Keratinocyte (primary cell): Measurements from ENCODE around the gene ITGB1BP1. TPM values are rescaled to one million over a fixed set of nuclear protein-coding genes. Genes with fewer than 3 reads are reported as not detected.

Experiments
- DNase-seq: peaks from one replicate; pipeline ENCODE4 v3.0.0-alpha.2; 2011; ENCODE audit warnings: low read depth, missing footprints, low spot score
- FAIRE-seq: peaks from 2 replicates; lab custom pipeline; 2011; peaks lifted over from hg19 to GRCh38; lab: Jason Lieb, UNC
- H2AFZ ChIP-seq: 2 replicates; pipeline ENCODE4 v1.6.0; 2012; ENCODE audit warnings: low read length, control low read depth, inconsistent platforms; ENCODE audit not compliant: control insufficient read depth
- H3K27ac ChIP-seq: 2 replicates; pipeline ENCODE4 v1.5.1; 2011; ENCODE audit warnings: low read length; ENCODE audit not compliant: control insufficient read depth, insufficient read depth
- H3K27me3 ChIP-seq: 3 replicates; pipeline ENCODE4 v1.6.0; 2011; ENCODE audit warnings: low read length; ENCODE audit not compliant: control insufficient read depth, insufficient read depth; ENCODE audit errors: extremely low read depth
- H3K36me3 ChIP-seq, 2 experiments: 2 replicates in 1 of 2; 3 replicates in 1 of 2; pipeline ENCODE4 v1.5.1; 2011; ENCODE audit warnings: low read length in 2 of 2, mild to moderate bottlenecking in 1 of 2; ENCODE audit not compliant: control insufficient read depth in 2 of 2, insufficient read depth in 2 of 2; ENCODE audit errors: extremely low read depth in 1 of 2
- H3K4me1 ChIP-seq: 3 replicates; pipeline ENCODE4 v1.5.1; 2011; ENCODE audit warnings: low read length; ENCODE audit not compliant: control insufficient read depth, insufficient read depth; ENCODE audit errors: extremely low read depth
- H3K4me2 ChIP-seq: 3 replicates; pipeline ENCODE4 v1.6.0; 2011; ENCODE audit warnings: low read depth, low read length; ENCODE audit not compliant: control insufficient read depth, insufficient read depth; ENCODE audit errors: extremely low read depth
- H3K4me3 ChIP-seq, 3 experiments: fragments of 200-600 bp in 1 of 3; sonication (generic) in 1 of 3; 2 replicates in 2 of 3; 3 replicates in 1 of 3; pipeline ENCODE4 v1.5.1; 2011 to 2016; ENCODE audit warnings: low read length in 3 of 3, mild to moderate bottlenecking in 3 of 3, control low read depth in 2 of 3, inconsistent platforms in 1 of 3, low read depth in 1 of 3, mixed read lengths in 1 of 3, mixed run types in 1 of 3, moderate library complexity in 1 of 3; ENCODE audit not compliant: control insufficient read depth in 2 of 3, insufficient read depth in 2 of 3; ENCODE audit errors: extremely low read depth in 1 of 3
- H3K79me2 ChIP-seq: 2 replicates; pipeline ENCODE4 v1.6.0; 2012; ENCODE audit warnings: low read length; ENCODE audit not compliant: control insufficient read depth, insufficient read depth
- H3K9ac ChIP-seq: 3 replicates; pipeline ENCODE4 v1.6.0; 2011; ENCODE audit warnings: low read length; ENCODE audit not compliant: control insufficient read depth, insufficient read depth; ENCODE audit errors: extremely low read depth
- H3K9me1 ChIP-seq: 3 replicates; pipeline ENCODE4 v1.6.0; 2011; ENCODE audit warnings: low read length; ENCODE audit not compliant: control insufficient read depth, insufficient read depth; ENCODE audit errors: extremely low read depth
- H3K9me3 ChIP-seq: 2 replicates; pipeline ENCODE4 v1.5.1; 2012; ENCODE audit warnings: low read depth, low read length; ENCODE audit not compliant: control insufficient read depth
- H4K20me1 ChIP-seq: 3 replicates; pipeline ENCODE4 v1.6.0; 2011; ENCODE audit warnings: low read length; ENCODE audit not compliant: control insufficient read depth, insufficient read depth; ENCODE audit errors: extremely low read depth
- EZH2 ChIP-seq: IDR thresholded peaks from one replicate; pipeline ENCODE4 v1.6.1; 2012; ENCODE audit warnings: inconsistent platforms, mild to moderate bottlenecking, low read length, moderate library complexity
- dilution Hi-C: fragments of 300-500 bp; cut with MboI; formaldehyde crosslinking; loops from one replicate; pipeline ENCODE4 v1.7.0; 2020; ENCODE audit warnings: low sequenced_read_pairs; ENCODE audit not compliant: extremely low pct_ligation_motif_present
- polyA plus RNA-seq, 5 experiments: library from polyadenylated mRNA; depleted of rRNA in 3 of 5; stranded (reverse) in 3 of 5; stranded (forward) in 1 of 5; unstranded in 1 of 5; fragments of >200 nt; gene quantifications; 1 replicate in 1 of 5; 2 replicates in 3 of 5; 3 replicates in 1 of 5; pipeline versions ENCODE4 v1.2.1 to v1.2.3, GENCODE V29; 2011 to 2012; ENCODE audit warnings: missing spikeins in 2 of 5, low read depth in 1 of 5, low replicate concordance in 1 of 5
- TF ChIP-seq, protein P1 (sequence below), 3 experiments: IDR thresholded peaks in 1 of 3; conservative IDR thresholded peaks in 1 of 3; optimal IDR thresholded peaks in 1 of 3; 2 replicates in 2 of 3; 3 replicates in 1 of 3; pipeline versions ENCODE3 to v1.5.1; 2011; ENCODE audit warnings: low read length in 3 of 3, mild to moderate bottlenecking in 3 of 3, moderate library complexity in 2 of 3, control low read depth in 1 of 3, inconsistent platforms in 1 of 3; ENCODE audit not compliant: insufficient read depth in 2 of 3; ENCODE audit errors: extremely low read depth in 1 of 3

The ITGB1BP1 gene
- polyA plus RNA-seq, 1 donor (not counting 4 experiments of a cell fraction or from before 2014, with no cell fraction given), result 169 TPM

GRCh38 chr2:9356261-9356660 lies 67.1 kb downstream of the ITGB1BP1 start:
- Histone ChIP-seq H3K27me3 (no peaks in the 10 kb centered on the region), H3K9me1 (no peaks in the 10 kb centered on the region), H2AFZ (no peak overlapping the region), H4K20me1 (no peaks in the 10 kb centered on the region), H3K36me3 (peaks cover 53 to 69% of the 10 kb centered on the region in 2 experiments), H3K4me2 (no peak overlapping the region), H3K4me1 (no peaks in the 10 kb centered on the region), H3K9me3 (no peaks in the 10 kb centered on the region), H3K9ac (no peak overlapping the region), H3K79me2 (no peaks in the 10 kb centered on the region), H3K27ac (no peak overlapping the region), H3K4me3 (no peak overlapping the region)
- dilution Hi-C loops, result no loop called here
- no peak for DNase-seq
- no peak for FAIRE-seq
- TF ChIP-seq EZH2, result no peak
- TF ChIP-seq, protein P1, sequence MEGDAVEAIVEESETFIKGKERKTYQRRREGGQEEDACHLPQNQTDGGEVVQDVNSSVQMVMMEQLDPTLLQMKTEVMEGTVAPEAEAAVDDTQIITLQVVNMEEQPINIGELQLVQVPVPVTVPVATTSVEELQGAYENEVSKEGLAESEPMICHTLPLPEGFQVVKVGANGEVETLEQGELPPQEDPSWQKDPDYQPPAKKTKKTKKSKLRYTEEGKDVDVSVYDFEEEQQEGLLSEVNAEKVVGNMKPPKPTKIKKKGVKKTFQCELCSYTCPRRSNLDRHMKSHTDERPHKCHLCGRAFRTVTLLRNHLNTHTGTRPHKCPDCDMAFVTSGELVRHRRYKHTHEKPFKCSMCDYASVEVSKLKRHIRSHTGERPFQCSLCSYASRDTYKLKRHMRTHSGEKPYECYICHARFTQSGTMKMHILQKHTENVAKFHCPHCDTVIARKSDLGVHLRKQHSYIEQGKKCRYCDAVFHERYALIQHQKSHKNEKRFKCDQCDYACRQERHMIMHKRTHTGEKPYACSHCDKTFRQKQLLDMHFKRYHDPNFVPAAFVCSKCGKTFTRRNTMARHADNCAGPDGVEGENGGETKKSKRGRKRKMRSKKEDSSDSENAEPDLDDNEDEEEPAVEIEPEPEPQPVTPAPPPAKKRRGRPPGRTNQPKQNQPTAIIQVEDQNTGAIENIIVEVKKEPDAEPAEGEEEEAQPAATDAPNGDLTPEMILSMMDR (optimal IDR thresholded peaks at IDR 0.05 in 1 of 3, IDR thresholded peaks at IDR 0.05 in 1 of 3, conservative IDR thresholded peaks at IDR 0.05 in 1 of 3; ENCODE audit: extremely low read depth in 1 of 3, insufficient read depth in 2 of 3, low read length in 3 of 3), result no peak

DNA sequence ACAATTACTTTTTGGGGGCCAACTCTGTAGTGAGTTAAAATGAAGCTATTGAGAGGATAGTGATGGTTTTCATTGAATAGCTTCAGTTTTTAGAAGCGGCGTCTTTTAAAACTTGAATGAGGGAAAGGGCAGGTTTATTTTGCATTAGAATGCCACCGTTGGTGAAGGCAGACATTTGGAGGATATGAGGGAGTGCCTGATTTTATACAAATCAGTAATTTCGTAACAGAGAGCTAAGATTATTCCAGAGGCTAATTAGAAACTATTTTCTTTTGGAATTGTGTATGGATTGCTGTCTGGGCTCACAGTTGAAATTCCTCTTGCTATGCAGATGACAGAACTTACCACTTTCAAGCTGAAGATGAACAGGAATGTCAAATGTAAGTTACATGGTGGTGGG lies 67.6 kb downstream of the ITGB1BP1 start:
- no peaks in the 10 kb centered on the region for H3K9me3 ChIP-seq
- H3K27ac ChIP-seq, result no peak overlapping the region
- no peaks in the 10 kb centered on the region for H3K9me1 ChIP-seq
- TF ChIP-seq, protein P1 (optimal IDR thresholded peaks at IDR 0.05 in 1 of 3, IDR thresholded peaks at IDR 0.05 in 1 of 3, conservative IDR thresholded peaks at IDR 0.05 in 1 of 3; ENCODE audit: extremely low read depth in 1 of 3, insufficient read depth in 2 of 3, low read length in 3 of 3), result no peak
- TF ChIP-seq EZH2, result no peak
- no peaks in the 10 kb centered on the region for H3K27me3 ChIP-seq
- peaks cover 53 to 65% of the 10 kb centered on the region in 2 experiments for H3K36me3 ChIP-seq
- dilution Hi-C loops, result no loop called here
- no peaks in the 10 kb centered on the region for H3K4me1 ChIP-seq
- FAIRE-seq (no peak), DNase-seq (no peak)
- no peak overlapping the region for H3K9ac ChIP-seq
- H3K4me2 ChIP-seq, result no peak overlapping the region
- H2AFZ ChIP-seq, result no peak overlapping the region
- H3K4me3 ChIP-seq, result no peak overlapping the region
- no peaks in the 10 kb centered on the region for H4K20me1 ChIP-seq
- no peaks in the 10 kb centered on the region for H3K79me2 ChIP-seq
